Endothelial cell of umbilical vein (primary cell): ENCODE data around the gene CLTCL1.

Source experiments
- EZH2 ChIP-seq: IDR thresholded peaks from 2 replicates; pipeline ENCODE4 v1.6.1; 2012; ENCODE audit warnings: borderline replicate concordance, low read depth, mild to moderate bottlenecking, moderate library complexity, low read length, inconsistent platforms; ENCODE audit not compliant: severe bottlenecking
- JUN ChIP-seq: IDR thresholded peaks from 2 replicates; pipeline ENCODE4 v1.6.1; 2011; ENCODE audit warnings: borderline replicate concordance, low read depth; ENCODE audit not compliant: insufficient read length, insufficient read depth
- POLR2A ChIP-seq: IDR thresholded peaks from 2 replicates; pipeline ENCODE4 v1.6.1; 2012; ENCODE audit warnings: low read depth, mild to moderate bottlenecking, control low read depth, low read length
- POLR2AphosphoS5 ChIP-seq: IDR thresholded peaks from 2 replicates; pipeline ENCODE4 v1.6.1; 2012; ENCODE audit warnings: low read depth, mild to moderate bottlenecking, control low read depth, low read length, moderate library complexity; ENCODE audit not compliant: insufficient read depth
- TF ChIP-seq, protein P1 (sequence below), 2 donors: IDR thresholded peaks; 1 replicate in 1 of 2; 2 replicates in 1 of 2; pipeline ENCODE4 v1.5.1; 2011; ENCODE audit warnings: low read length in 2 of 2, mild to moderate bottlenecking in 2 of 2, moderate library complexity in 2 of 2, control low read depth in 1 of 2, inconsistent platforms in 1 of 2, low read depth in 1 of 2; ENCODE audit not compliant: insufficient read depth in 1 of 2; ENCODE audit errors: extremely low read depth in 1 of 2
- TF ChIP-seq, protein P2 (sequence below): IDR thresholded peaks from 2 replicates; pipeline ENCODE4 v1.6.1; 2011; ENCODE audit not compliant: insufficient read depth, insufficient read length

DNA sequence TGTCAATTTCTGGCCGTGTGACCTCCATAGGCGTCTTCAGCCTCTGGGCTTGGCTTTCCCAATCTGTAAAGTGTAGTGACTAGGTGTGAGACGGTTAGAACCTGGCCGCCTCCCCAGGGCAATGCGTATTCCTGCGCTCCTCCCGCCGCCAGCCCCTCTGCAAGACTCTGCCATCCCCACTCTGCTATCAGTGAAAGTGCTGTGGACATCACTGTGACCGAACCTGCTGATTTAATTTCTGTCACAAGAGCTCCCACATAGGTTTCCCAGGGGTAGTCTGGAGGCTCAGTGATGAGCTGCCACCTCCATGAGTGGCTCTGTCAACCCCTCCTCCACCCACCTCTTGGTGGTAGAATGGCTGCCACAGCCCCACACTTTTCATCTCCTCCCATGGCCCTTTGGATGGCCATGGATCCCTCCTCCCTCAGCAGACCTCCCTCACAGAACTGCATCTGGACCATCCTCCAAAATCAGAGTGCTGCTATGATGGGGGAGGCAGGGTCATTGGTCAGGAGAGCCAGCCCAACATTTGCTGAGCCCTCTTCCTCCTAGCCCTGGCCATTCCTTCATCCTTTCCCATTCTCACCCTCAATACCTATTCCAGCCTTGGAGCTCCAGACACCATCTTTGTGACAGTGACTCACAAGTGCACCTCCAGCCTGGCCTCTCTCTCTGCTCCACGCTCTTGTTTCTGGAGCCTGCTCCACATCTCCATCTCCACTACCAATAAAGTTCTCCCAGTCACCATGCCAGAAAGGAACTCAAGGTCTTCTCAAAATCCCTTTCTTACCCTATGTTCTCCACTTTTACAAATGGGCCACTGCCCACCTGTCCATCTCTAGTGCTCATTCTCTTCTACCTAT is 140.0 kb downstream of the CLTCL1 start:
- TF ChIP-seq, protein P1, sequence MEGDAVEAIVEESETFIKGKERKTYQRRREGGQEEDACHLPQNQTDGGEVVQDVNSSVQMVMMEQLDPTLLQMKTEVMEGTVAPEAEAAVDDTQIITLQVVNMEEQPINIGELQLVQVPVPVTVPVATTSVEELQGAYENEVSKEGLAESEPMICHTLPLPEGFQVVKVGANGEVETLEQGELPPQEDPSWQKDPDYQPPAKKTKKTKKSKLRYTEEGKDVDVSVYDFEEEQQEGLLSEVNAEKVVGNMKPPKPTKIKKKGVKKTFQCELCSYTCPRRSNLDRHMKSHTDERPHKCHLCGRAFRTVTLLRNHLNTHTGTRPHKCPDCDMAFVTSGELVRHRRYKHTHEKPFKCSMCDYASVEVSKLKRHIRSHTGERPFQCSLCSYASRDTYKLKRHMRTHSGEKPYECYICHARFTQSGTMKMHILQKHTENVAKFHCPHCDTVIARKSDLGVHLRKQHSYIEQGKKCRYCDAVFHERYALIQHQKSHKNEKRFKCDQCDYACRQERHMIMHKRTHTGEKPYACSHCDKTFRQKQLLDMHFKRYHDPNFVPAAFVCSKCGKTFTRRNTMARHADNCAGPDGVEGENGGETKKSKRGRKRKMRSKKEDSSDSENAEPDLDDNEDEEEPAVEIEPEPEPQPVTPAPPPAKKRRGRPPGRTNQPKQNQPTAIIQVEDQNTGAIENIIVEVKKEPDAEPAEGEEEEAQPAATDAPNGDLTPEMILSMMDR (IDR thresholded peaks at IDR 0.05; ENCODE audit: extremely low read depth in 1 of 2, insufficient read depth in 1 of 2, low read depth in 1 of 2, low read length in 2 of 2): no peak
- TF ChIP-seq POLR2AphosphoS5: no peak
- TF ChIP-seq EZH2: peak; percentile 34
- TF ChIP-seq POLR2A: no peak
- TF ChIP-seq JUN: no peak
- TF ChIP-seq, protein P2, sequence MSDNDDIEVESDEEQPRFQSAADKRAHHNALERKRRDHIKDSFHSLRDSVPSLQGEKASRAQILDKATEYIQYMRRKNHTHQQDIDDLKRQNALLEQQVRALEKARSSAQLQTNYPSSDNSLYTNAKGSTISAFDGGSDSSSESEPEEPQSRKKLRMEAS: no peak
